Activated CD4-positive, alpha-beta T cell treated with anti-CD3 and anti-CD28 coated beads, Interleukin-2, amount 10 ng/mL, durations not matched to agents 24 days and 14 days (primary cell): ENCODE results near the gene METRN. TPM values are rescaled to one million over a fixed set of nuclear protein-coding genes. Genes with fewer than 3 reads are reported as not detected.
A peak's percentile ranks its signal among the peaks of the same experiment; 100 is the strongest.
"Not testable (repeated sequence)": the region's sequence is repeated elsewhere in the genome, so short reads cannot be mapped to it uniquely, and the experiment has no call there.

ENCODE experiments used
- DNase-seq: peaks from one replicate; pipeline ENCODE4 v3.0.0; 2022
- H3K27ac Mint-ChIP-seq: one replicate; pipeline ENCODE4 v1.8.0; 2022; ENCODE audit warnings: mild to moderate bottlenecking, mixed read lengths
- H3K27me3 Mint-ChIP-seq: one replicate; pipeline ENCODE4 v1.8.0; 2022; ENCODE audit warnings: mixed read lengths
- H3K36me3 Mint-ChIP-seq: one replicate; pipeline ENCODE4 v1.8.0; 2022; ENCODE audit warnings: low read depth, mild to moderate bottlenecking, mixed read lengths
- H3K4me1 Mint-ChIP-seq: one replicate; pipeline ENCODE4 v1.8.0; 2021; ENCODE audit warnings: mixed read lengths
- H3K4me3 Mint-ChIP-seq: one replicate; pipeline ENCODE4 v1.8.0; 2022; ENCODE audit warnings: mild to moderate bottlenecking, moderate library complexity, mixed read lengths
- H3K9me3 Mint-ChIP-seq: one replicate; pipeline ENCODE4 v1.8.0; 2021; ENCODE audit warnings: mixed read lengths
- intact Hi-C: fragments of 100-400 bp; cut with micrococcal nuclease; formaldehyde crosslinking; loops from one replicate; pipeline ENCODE4 v1.15.1; 2023
- total RNA-seq: library from RNA; stranded (reverse); gene quantifications from 2 replicates; pipeline ENCODE4 v1.2.3, GENCODE V29; 2022

METRN gene
- total RNA-seq, 1 donor from 2014 or later, result 30.2 TPM

DNA sequence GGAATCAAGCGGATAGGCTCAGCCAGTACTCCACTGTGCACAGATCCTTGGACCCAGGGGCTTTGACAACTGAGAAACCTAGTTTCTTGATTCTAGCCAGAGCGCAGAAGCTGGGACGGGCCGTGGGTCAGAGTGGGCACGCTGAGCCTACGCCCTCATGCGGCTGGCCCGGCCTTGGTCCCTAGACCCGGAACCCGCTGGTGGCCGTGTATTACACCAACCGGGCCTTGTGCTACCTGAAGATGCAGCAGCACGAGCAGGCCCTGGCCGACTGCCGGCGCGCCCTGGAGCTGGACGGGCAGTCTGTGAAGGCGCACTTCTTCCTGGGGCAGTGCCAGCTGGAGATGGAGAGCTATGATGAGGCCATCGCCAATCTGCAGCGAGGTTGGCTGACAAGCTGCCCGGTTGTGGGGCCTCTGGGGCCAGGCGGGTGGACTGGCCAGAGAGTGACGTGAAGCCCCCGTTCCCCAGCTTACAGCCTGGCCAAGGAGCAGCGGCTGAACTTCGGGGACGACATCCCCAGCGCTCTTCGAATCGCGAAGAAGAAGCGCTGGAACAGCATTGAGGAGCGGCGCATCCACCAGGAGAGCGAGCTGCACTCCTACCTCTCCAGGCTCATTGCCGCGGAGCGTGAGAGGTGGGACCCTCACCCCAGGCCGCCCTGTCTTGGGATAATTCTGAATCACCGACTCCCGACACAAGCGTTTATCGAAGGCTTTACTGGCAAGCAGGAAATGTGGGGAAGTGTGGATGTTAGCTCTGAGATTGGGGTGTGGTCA is 33.8 kb upstream of the METRN start:
- Mint-ChIP-seq H3K9me3 (no peaks in the 10 kb centered on the region), H3K27ac (peak overlapping the region; percentile 56), H3K4me1 (peaks cover 14% of the 10 kb centered on the region), H3K4me3 (peak overlapping the region; percentile 87), H3K36me3 (peaks cover 24% of the 10 kb centered on the region), H3K27me3 (no peaks in the 10 kb centered on the region)
- DNase-seq, result peak; percentile 74
- intact Hi-C loops, result loop anchor here (5.0 kb wide), 1 partner anchor 46 kb away; the partner anchor contains the start of genes CCDC78 and HAGHL

DNA sequence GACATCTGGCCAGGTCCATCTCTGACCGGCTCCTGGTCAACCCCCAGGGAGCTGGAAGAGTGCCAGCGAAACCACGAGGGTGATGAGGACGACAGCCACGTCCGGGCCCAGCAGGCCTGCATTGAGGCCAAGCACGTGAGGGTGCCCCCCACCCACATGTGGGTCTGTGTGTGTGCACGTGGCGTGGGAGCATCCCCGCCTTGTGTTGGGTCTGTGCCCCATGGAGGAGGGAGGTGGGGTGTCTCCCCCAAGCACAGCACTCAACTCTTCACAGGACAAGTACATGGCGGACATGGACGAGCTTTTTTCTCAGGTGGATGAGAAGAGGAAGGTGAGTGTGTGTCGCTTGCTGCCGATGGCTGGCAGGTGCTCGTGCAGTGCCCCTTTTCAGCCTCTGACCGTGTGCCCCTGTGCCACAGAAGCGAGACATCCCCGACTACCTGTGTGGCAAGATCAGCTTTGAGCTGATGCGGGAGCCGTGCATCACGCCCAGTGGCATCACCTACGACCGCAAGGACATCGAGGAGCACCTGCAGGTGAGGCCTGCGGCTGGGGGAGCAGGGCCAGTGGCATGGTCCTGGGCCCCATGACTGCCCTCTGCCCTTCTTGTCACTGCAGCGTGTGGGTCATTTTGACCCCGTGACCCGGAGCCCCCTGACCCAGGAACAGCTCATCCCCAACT is 33.0 kb upstream of the METRN start:
- Mint-ChIP-seq H3K9me3 (no peaks in the 10 kb centered on the region), H3K36me3 (peaks cover 27% of the 10 kb centered on the region), H3K4me3 (peak overlapping the region; percentile 87), H3K27me3 (no peaks in the 10 kb centered on the region), H3K4me1 (peaks cover 14% of the 10 kb centered on the region), H3K27ac (peak overlapping the region; percentile 56)
- intact Hi-C loops, result loop anchor here (5.0 kb wide), 1 partner anchor 45 kb away; the partner anchor contains the start of genes CCDC78 and HAGHL
- DNase-seq, result no peak

DNA sequence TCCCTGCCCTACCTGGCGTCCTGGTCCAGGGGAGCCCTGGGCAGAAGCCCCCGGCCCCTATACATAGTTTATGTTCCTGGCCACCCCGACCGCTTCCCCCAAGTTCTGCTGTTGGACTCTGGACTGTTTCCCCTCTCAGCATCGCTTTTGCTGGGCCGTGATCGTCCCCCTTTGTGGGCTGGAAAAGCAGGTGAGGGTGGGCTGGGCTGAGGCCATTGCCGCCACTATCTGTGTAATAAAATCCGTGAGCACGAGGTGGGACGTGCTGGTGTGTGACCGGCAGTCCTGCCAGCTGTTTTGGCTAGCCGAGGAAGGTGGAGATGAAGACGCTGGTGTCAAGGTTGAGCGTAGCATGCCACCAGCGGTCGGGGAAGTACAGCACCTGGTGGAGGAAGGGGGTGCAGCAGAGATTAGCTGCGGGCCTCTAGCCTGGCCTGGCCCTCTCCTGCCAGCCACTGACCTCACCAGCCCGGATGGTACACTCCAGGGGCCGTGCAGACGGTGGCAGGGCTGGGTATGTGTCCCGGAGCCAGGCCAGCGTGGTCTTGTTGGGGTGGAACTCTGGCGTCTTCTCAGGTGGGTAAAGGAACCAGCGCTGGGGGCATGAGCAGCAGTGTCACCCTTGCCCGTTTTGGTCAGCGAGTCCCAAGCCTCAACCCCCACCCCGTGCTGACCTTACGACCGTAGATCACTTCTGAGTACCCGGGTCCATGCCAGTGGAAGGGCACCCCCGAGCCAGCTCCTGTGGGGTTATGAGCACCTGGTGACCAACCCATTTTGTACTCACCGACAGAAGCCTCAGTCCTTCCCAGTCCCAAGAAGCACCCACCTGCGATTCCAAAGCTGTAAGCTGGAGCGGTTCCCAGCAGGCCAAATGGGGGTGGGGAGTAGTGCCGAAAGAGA is 32.2 kb upstream of the METRN start:
- Mint-ChIP-seq H3K9me3 (no peaks in the 10 kb centered on the region), H3K4me3 (peak overlapping the region; percentile 87), H3K36me3 (peaks cover 27% of the 10 kb centered on the region), H3K4me1 (peaks cover 14% of the 10 kb centered on the region), H3K27me3 (no peaks in the 10 kb centered on the region), H3K27ac (peak overlapping the region; percentile 72)
- DNase-seq, result no peak
- intact Hi-C loops, result loop anchor here (5.0 kb wide), 1 partner anchor 45 kb away; the partner anchor contains the start of genes CCDC78 and HAGHL

DNA sequence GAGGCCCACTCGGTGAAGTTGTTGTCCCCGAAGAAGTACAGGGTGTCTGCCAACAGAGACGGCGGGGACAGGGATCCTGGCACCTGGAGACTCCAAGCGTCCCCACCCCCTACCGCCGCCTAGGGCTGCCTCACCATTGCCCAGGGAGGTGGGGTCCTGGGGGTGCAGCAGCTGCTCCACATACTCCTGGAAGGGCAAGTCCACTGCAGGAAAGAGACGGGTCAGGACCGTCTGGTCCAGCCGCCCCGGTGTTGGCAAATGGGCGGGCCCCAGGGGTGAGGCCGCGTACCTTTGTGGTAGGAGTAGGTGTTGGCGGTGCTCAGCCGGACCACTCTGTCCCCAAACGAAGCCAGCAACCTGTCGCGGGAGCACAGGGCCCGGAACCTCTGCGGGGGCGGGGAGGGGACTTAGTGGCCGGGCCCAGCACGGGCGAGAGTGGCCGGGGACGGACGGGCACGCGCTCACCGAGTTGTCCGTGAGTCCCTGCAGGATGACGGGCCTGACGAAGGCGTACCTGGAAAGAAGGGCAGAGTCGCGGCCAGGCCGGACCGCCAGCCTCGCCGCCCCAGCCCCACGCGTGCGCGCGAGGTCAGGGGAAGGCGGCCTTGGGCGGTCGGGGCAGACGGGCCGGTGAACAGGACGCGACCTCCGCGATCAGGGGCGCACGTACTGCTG is 31.4 kb upstream of the METRN start:
- intact Hi-C loops, result loop anchor here (2.0 to 5.0 kb wide), 3 partner anchors 35 to 47 kb away; partner anchors contain the start of genes CCDC78, HAGHL, METTL26 and WDR90
- H3K9me3 Mint-ChIP-seq, result no peaks in the 10 kb centered on the region
- no peaks in the 10 kb centered on the region for H3K27me3 Mint-ChIP-seq
- H3K27ac Mint-ChIP-seq, result peak overlapping the region; percentile 72
- H3K4me1 Mint-ChIP-seq, result peaks cover 14% of the 10 kb centered on the region
- peak overlapping the region; percentile 87 for H3K4me3 Mint-ChIP-seq
- DNase-seq, result no peak
- H3K36me3 Mint-ChIP-seq, result peaks cover 27% of the 10 kb centered on the region

DNA sequence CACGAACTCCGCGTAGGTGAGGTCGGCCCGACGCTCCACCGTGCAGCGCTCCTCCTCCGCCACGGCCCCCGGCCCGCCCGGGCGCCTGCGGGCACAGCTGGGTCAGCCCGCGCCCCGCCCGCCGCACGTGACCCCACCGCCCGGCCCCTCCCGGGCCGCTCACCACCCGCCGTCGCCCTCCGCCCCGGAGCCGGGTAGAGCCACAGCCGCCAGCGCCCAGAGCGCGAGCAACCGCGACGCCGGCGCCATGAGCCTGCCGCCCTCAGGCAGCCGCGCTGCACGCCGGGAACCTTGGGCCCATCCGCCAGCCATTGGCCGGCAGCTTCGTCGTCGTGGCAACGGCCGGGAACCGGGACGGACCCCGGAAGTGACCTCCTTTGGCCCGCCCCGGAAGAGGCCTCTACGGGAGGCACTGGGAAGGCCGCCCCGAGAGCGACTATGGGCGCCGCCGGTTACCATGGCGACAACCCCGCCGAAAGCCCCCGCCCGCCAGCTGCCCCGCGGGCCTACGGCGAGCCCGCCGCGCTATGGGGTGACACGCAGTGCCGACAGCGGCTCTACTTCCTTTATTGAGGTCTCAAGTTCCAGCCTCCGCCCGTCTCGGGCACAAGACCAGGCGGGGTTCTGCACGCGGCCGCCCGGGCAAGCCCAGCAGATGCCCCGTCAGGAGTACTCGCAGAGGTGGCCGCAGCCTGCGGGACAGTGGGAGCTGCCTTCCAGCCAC is 30.7 kb upstream of the METRN start, which contains the start of gene JMJD8:
TSS of gene JMJD8 (minus strand) at position 264 of the 724 bp plus-strand sequence. CDS start at position 249, 15 bp downstream.
- Mint-ChIP-seq H3K4me1 (peaks cover 12% of the 10 kb centered on the region), H3K9me3 (no peaks in the 10 kb centered on the region), H3K36me3 (peaks cover 27% of the 10 kb centered on the region), H3K27me3 (no peaks in the 10 kb centered on the region), H3K4me3 (peak within 1 kb of the TSS; percentile 87), H3K27ac (peak within 1 kb of the TSS; percentile 82)
- intact Hi-C loops, result loop anchor here (2.0 to 5.0 kb wide), 3 partner anchors 35 to 47 kb away; partner anchors contain the start of genes CCDC78, HAGHL, METTL26 and WDR90
- DNase-seq, result peak; percentile 99

DNA sequence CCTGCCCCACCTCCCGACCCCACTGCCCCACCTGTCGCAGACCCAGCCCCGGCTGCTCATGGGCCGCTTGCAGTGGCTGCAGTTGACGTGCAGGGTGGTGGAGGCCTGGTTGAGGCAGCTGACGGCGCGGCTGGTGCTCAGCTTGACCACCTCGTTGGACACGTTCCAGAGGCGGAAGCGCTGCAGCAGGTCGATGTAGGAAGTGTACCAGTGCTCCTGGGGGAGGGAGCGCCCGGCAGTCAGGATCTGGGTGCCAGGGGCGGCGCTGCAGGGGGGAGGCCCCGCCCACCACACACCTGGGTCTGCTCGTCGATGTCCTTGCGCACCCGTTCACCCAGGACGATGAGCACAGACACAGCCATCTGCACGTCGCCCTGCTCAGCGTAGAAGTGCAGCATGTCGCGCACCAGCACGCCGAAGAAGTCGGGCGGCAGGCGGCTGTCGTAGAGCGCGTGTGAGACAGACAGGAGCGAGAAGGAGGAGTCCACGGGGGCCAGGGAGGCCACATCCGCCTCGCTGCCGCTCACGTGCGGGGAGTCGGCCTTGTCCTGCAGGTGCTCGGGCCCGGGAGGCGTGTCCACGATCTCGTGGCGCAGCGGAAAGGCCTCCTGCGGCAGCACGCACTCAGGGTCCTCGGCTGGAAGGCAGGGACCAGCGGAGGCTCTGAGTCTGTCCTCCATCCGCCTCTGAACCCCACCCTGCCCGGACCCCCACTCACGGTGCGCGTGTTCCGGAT is 29.8 kb upstream of the METRN start:
- Mint-ChIP-seq H3K36me3 (peaks cover 27% of the 10 kb centered on the region), H3K27ac (no peak overlapping the region), H3K9me3 (no peaks in the 10 kb centered on the region), H3K4me3 (no peak overlapping the region), H3K27me3 (no peaks in the 10 kb centered on the region), H3K4me1 (peaks cover 13% of the 10 kb centered on the region)
- intact Hi-C loops, result loop anchor here (2.0 to 5.0 kb wide), 3 partner anchors 36 to 48 kb away; partner anchors contain the start of genes CCDC78, HAGHL, METTL26 and WDR90
- no peak for DNase-seq

DNA sequence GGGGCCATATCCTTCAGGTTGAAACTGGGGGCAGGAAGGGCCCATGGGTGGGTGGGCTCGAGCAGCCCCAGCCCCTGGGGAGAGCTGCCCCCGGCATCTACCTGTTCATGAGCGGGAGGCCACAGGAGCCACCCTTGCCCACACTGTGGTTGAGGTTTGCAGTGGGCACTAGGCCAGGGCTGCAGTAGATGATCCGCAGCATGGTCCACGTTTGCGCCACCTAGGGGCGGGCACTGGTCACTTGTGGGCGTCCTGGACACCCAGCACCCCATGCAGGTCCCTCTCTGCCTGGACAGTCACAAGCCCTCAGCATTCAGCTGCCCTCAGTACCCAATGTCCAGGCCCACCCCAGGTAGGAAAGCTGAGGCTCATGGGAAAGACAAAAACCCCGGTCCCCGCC is 29.0 kb upstream of the METRN start:
- H3K4me1 Mint-ChIP-seq, result peaks cover 18% of the 10 kb centered on the region
- H3K27me3 Mint-ChIP-seq, result no peaks in the 10 kb centered on the region
- H3K36me3 Mint-ChIP-seq, result peaks cover 27% of the 10 kb centered on the region
- no peak overlapping the region for H3K27ac Mint-ChIP-seq
- H3K4me3 Mint-ChIP-seq, result peak overlapping the region; percentile 52
- H3K9me3 Mint-ChIP-seq, result peaks cover 2% of the 10 kb centered on the region
- DNase-seq, result no peak
- intact Hi-C loops, result loop anchor here (2.0 kb wide), 2 partner anchors 37 to 49 kb away; partner anchors contain the start of genes METTL26 and WDR90

DNA sequence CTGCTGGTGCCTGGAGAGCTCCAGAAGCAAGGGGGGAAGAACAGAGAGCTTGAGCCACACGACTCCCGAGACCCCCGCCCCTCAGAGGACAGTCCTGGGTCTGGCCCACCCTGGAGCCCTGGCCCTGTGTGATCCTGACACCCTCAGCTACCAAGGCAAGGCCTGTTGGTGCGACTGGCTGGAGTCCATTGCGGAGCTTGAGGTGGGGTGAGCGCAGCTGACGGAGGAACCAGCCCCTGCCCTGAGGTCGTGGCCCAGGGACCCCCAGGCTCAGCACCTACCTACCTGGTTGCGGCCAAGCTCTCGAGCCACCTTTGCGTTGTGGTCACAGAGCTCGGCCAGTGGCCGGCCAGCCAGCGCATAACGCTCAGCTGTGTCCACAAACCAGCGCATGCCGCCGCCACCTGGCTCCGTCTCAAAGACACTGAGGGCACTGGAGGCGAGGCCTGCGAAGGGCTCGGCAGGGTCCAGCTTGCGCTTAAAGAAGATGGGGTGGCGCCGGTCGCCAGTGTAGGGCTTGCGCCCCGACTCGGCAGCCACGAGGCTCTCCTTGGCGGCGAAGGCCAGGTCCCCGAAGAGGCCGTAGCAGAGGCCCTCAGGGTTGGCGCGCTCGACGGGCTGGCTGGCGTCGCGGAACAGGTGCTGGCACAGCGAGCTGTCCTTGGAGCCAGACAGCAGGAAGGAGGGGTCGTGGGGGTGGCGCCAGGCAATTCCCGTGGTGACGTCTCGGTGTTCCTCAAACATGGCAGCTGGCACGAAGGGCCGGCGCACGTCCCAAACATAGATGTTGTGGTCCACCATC is 28.3 kb upstream of the METRN start:
- Mint-ChIP-seq H3K4me3 (peak overlapping the region; percentile 21), H3K27ac (no peak overlapping the region), H3K9me3 (peaks cover 4% of the 10 kb centered on the region), H3K4me1 (peaks cover 17% of the 10 kb centered on the region), H3K27me3 (no peaks in the 10 kb centered on the region), H3K36me3 (peaks cover 21% of the 10 kb centered on the region)
- DNase-seq, result no peak
- intact Hi-C loops, result no loop called here

DNA sequence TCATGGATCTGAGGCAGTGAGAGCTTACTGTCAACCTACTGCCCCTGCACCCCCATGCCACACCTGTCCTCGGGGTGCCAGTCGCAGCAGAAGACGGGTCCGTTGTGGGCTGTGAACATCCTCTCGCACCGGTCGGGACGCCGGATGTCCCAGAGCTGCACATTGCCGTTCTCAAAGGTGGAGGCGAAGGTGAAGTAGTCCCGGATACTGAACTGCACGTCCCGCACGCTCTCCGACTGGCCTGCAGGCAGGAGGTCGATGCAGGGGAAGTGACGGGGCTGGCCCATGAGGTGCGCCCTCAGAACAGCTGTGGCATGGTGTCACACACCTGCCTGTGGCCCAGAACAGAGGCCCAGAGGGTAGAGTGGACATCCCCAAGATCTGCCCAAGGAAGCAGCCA is 27.4 kb upstream of the METRN start:
- DNase-seq, result no peak
- H3K4me3 Mint-ChIP-seq, result no peak overlapping the region
- peaks cover 15% of the 10 kb centered on the region for H3K36me3 Mint-ChIP-seq
- H3K4me1 Mint-ChIP-seq, result peaks cover 12% of the 10 kb centered on the region
- H3K27me3 Mint-ChIP-seq, result peaks cover 4% of the 10 kb centered on the region
- intact Hi-C loops, result no loop called here
- peaks cover 4% of the 10 kb centered on the region for H3K9me3 Mint-ChIP-seq
- no peak overlapping the region for H3K27ac Mint-ChIP-seq

DNA sequence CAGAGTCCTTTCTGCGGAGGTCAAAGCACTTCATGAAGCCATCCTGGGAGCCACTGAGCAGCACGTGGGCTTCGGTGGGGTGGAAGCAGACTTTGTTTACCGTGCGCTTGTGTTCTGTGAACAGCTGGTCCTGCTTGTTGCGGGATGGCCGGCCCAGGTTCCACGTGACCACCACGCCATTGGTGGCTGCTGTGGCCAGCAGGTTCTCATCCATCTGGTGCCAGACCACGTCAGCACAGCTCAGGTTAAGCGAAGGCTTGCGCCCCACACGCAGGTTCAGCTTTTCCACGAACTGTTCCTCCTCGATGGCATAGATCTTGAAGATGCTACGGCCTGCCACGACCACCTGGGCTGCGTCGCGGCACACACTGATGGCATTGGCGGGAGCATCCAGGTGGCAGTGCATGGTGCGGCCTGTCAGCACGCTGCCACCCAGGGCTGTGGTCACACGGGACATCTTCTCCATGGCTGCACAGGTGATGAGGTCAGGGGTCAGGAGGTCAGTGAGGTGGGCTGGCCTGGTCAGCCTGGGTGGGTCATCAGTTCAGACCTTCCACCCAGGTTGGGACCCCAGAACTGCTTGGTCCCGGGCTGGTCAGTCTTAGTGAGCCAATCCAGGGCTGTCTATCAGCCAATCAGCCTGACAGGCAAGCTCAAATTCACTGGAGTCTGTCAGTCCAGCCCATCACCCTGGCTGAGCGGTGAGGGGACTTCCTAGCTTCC is 25.6 kb upstream of the METRN start:
- Mint-ChIP-seq H3K27me3 (peaks cover 15% of the 10 kb centered on the region), H3K36me3 (peaks cover 7% of the 10 kb centered on the region), H3K9me3 (peaks cover 4% of the 10 kb centered on the region), H3K4me3 (peak overlapping the region; percentile 81), H3K27ac (peak overlapping the region; percentile 79), H3K4me1 (peaks cover 11% of the 10 kb centered on the region)
- intact Hi-C loops, result no loop called here
- no peak for DNase-seq

DNA sequence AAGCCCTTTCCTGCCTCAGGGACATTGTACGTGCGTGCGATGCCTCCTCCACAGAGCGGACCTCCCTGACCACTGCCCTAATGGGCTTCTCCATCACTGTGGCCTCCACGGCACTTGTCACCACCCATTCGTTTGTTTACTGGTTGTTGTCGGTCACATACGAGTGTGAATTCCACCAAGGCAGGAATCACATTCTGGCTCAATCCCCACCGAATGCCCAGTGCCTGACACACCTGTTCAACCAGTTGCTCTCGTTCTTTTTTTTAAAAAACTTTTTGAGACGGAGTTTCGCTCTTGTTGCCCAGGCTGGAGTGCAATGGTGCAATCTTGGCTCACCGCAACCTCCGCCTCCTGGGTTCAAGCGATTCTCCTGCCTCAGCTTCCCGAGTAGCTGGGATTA is 23.7 kb upstream of the METRN start:
- Mint-ChIP-seq H3K27ac (peak overlapping the region; percentile 74), H3K4me3 (peak overlapping the region; percentile 81)

More for the DNA sequence above, 23.7 kb upstream of the METRN start:
- H3K9me3 Mint-ChIP-seq, DNase-seq, intact Hi-C loops, H3K36me3 Mint-ChIP-seq: not testable (repeated sequence)
- peaks cover 14% of the 10 kb centered on the region for H3K4me1 Mint-ChIP-seq
- H3K27me3 Mint-ChIP-seq, result peaks cover 17% of the 10 kb centered on the region
